Common myeloid progenitor, CD34-positive (primary cell): ENCODE measurements around the gene ATG4C.

Experiments
- CTCF ChIA-PET: fragments of 350-600 bp; sonication (Branson Sonifier 250); formaldehyde crosslinking; loops from one replicate; lab custom pipeline; 2021; ENCODE audit warnings: antibody characterized with exemption; lab: Charles Lee
- POLR2A ChIA-PET: fragments of 350-600 bp; sonication (Branson Sonifier 250); formaldehyde crosslinking; loops from one replicate; lab custom pipeline; 2021; ENCODE audit warnings: antibody characterized with exemption; lab: Charles Lee
- DNase-seq, 3 donors: peaks; one replicate each; pipeline versions ENCODE4 v3.0.0 to v3.0.0-alpha.2; 2013
- H3K27ac ChIP-seq, 2 experiments: 1 replicate in 1 of 2; 2 replicates in 1 of 2; pipeline ENCODE4 v1.7.0; 2013; ENCODE audit warnings: inconsistent platforms in 2 of 2, low read length in 2 of 2, mild to moderate bottlenecking in 2 of 2, low read depth in 1 of 2, moderate library complexity in 1 of 2; ENCODE audit not compliant: severe bottlenecking in 2 of 2, insufficient read depth in 1 of 2, poor library complexity in 1 of 2
- H3K27me3 ChIP-seq, 5 experiments: replicated peaks in 2 of 5; 1 replicate in 3 of 5; 2 replicates in 2 of 5; pipeline versions ENCODE4 v1.6.1 to v1.7.0; 2013; ENCODE audit warnings: low read length in 4 of 5, mild to moderate bottlenecking in 2 of 5, moderate library complexity in 2 of 5, inconsistent platforms in 1 of 5; ENCODE audit not compliant: insufficient read depth in 5 of 5, control insufficient read depth in 4 of 5
- H3K36me3 ChIP-seq, 4 experiments: 1 replicate in 2 of 4; 2 replicates in 2 of 4; pipeline versions ENCODE4 v1.6.1 to v1.7.0; 2013; ENCODE audit warnings: low read length in 3 of 4, control low read depth in 1 of 4, mild to moderate bottlenecking in 1 of 4; ENCODE audit not compliant: control insufficient read depth in 4 of 4, insufficient read depth in 4 of 4
- H3K4me1 ChIP-seq, 4 experiments: 1 replicate in 3 of 4; 2 replicates in 1 of 4; pipeline versions ENCODE4 v1.6.1 to v1.7.1; 2013; ENCODE audit warnings: low read length in 3 of 4, mild to moderate bottlenecking in 3 of 4, control low read depth in 1 of 4, inconsistent platforms in 1 of 4, moderate library complexity in 1 of 4; ENCODE audit not compliant: control insufficient read depth in 4 of 4, insufficient read depth in 4 of 4; ENCODE audit errors: control extremely low read depth in 1 of 4
- H3K4me3 ChIP-seq, 7 experiments: 1 replicate in 4 of 7; 2 replicates in 3 of 7; pipeline versions ENCODE4 v1.5.1 to v1.7.0; 2013; ENCODE audit warnings: mild to moderate bottlenecking in 7 of 7, low read length in 6 of 7, moderate library complexity in 6 of 7, inconsistent platforms in 2 of 7, low read depth in 2 of 7, control low read depth in 1 of 7; ENCODE audit not compliant: insufficient read depth in 4 of 7, control insufficient read depth in 1 of 7; ENCODE audit errors: extremely low read depth in 1 of 7
- H3K9me3 ChIP-seq, 5 experiments: 1 replicate in 4 of 5; 2 replicates in 1 of 5; pipeline versions ENCODE4 v1.6.1 to v1.7.1; 2013; ENCODE audit warnings: low read length in 4 of 5, mild to moderate bottlenecking in 2 of 5, inconsistent platforms in 1 of 5, low read depth in 1 of 5, moderate library complexity in 1 of 5; ENCODE audit not compliant: control insufficient read depth in 4 of 5, insufficient read depth in 2 of 5; ENCODE audit errors: control extremely low read depth in 1 of 5
- WGBS: methylation state at CpG from one replicate; pipeline ENCODE4 v1.1.5; 2013; ENCODE audit not compliant: insufficient coverage; 5-methylcytosine and 5-hydroxymethylcytosine counted together

Gene ATG4C

GRCh38 chr1:62875676-62876075 lies 91.7 kb downstream of the ATG4C start:
- ChIA-PET CTCF (no interaction called here), POLR2A (no interaction called here)
- H3K36me3 ChIP-seq = no peaks in the 10 kb centered on the region
- H3K27ac ChIP-seq = no peak overlapping the region
- H3K9me3 ChIP-seq = peaks cover 0 to 4% (median 2%) of the 10 kb centered on the region in 5 experiments
- no peaks in the 10 kb centered on the region for H3K4me1 ChIP-seq
- 100% methylated on average over 2 of the region's 3 CpGs for WGBS
- no peak for DNase-seq
- no peak overlapping the region for H3K4me3 ChIP-seq
- peaks cover 0 to 4% (median 0%) of the 10 kb centered on the region in 5 experiments for H3K27me3 ChIP-seq

GRCh38 chr1:62876535-62876934 lies 92.6 kb downstream of the ATG4C start:
- DNase-seq = no peak
- Histone ChIP-seq H3K4me3 (no peak overlapping the region), H3K27me3 (peaks cover 0 to 4% (median 0%) of the 10 kb centered on the region in 5 experiments), H3K4me1 (no peaks in the 10 kb centered on the region), H3K9me3 (peaks cover 0 to 4% (median 2%) of the 10 kb centered on the region in 5 experiments), H3K36me3 (no peaks in the 10 kb centered on the region), H3K27ac (no peak overlapping the region)
- 90% methylated on average over 1 of the region's 3 CpGs for WGBS
- CTCF ChIA-PET = interaction anchor here (1.2 kb wide), 1 partner anchor 31 kb away, joined by 4 read pairs; no protein-coding TSS in a partner anchor
- POLR2A ChIA-PET = no interaction called here

DNA sequence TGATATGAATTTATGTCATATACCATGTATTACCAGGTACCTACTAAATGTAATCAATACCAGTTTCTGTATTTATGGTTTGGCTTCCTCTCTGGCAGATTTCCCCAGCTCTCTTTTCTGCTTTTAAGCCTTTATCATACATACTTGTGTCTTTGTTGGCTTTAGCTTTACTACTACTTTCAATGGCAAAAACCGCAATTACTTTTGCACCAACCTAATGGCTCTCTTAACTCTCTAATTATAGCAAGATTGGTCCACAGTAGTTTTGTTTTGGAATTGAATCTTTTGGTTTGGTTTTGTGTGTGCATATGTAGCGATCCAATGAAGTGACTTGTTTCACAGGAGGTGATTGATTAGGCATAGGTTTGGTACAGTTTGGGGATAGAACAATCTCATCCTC lies 93.6 kb downstream of the ATG4C start:
- Histone ChIP-seq H3K27ac (no peak overlapping the region), H3K4me3 (no peak overlapping the region), H3K9me3 (peaks cover 0 to 4% (median 2%) of the 10 kb centered on the region in 5 experiments), H3K4me1 (no peaks in the 10 kb centered on the region), H3K27me3 (peaks cover 0 to 4% (median 0%) of the 10 kb centered on the region in 5 experiments), H3K36me3 (no peaks in the 10 kb centered on the region)
- no peak for DNase-seq
- no CpG with 5 or more reads among the region's 2 CpGs for WGBS
- CTCF ChIA-PET = no interaction called here
- POLR2A ChIA-PET = no interaction called here

DNA sequence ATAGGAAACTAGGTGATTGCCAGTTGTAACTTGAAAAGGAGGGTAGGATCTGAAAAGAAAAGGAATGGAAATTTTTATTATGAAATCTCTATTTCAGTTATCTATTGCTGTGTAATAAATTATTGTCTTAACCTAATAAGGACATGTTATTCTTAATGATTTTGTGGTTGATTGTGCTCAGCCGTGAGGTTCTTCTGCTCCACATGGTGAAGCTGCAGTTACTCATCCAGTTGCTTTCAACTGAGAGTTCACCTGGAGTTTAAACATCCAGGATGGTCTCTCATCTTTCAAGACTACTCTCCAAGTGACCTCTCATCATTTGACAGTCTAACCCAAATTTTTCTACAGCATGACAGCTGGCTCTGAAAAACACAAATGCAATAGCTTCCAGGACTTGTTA lies 96.0 kb downstream of the ATG4C start:
- H3K4me3 ChIP-seq = no peak overlapping the region
- WGBS = no CpG with 5 or more reads among the region's 1 CpG
- no peak overlapping the region for H3K27ac ChIP-seq
- no peak for DNase-seq
- ChIA-PET CTCF (no interaction called here), POLR2A (no interaction called here)
- peaks cover 0 to 4% (median 2%) of the 10 kb centered on the region in 5 experiments for H3K9me3 ChIP-seq
- H3K4me1 ChIP-seq = no peaks in the 10 kb centered on the region
- H3K27me3 ChIP-seq = peaks cover 0 to 2% (median 0%) of the 10 kb centered on the region in 5 experiments
- no peaks in the 10 kb centered on the region for H3K36me3 ChIP-seq

- ChIA-PET POLR2A (no interaction called here), CTCF (no interaction called here)
- Histone ChIP-seq H3K9me3 (peaks cover 0 to 4% (median 2%) of the 10 kb centered on the region in 5 experiments), H3K27me3 (peaks cover 0 to 3% (median 0%) of the 10 kb centered on the region in 5 experiments), H3K4me1 (no peaks in the 10 kb centered on the region), H3K27ac (no peak overlapping the region), H3K4me3 (no peak overlapping the region), H3K36me3 (no peaks in the 10 kb centered on the region)
- DNase-seq = no peak
- WGBS = 90% methylated on average over 6 of the region's 10 CpGs
Observed at GRCh38 chr1:62882201-62883104, 98.5 kb downstream of the ATG4C start.

DNA sequence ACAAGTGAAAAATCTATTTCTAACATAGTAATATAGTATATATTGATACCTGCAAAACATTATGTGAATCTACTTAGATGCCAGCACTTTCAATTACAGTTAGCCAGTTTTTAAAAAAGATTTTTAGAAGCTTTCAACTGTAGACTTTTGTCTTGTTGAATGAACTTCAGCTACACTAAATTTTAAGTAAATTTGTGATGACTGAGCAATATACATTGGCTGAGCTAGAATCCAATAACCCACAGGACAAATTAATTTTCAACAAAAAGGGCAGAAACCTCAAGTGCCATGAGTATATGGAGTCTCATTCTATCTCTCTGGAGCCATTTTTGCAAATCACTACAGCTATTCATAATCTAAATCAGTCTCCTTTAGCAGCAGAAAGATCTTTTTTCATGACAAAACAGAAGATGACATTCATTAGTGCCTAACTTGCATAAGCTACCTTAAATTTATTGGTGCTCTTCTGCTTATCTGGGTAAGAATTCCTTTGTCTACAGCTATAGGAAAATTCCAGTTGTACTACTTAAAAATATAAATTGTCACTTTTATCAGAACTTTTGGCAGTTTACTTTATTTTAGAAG lies 100.3 kb downstream of the ATG4C start:
- Histone ChIP-seq H3K4me3 (no peak overlapping the region), H3K4me1 (no peaks in the 10 kb centered on the region), H3K9me3 (peaks cover 0 to 4% (median 2%) of the 10 kb centered on the region in 5 experiments), H3K27me3 (peaks cover 0 to 3% (median 0%) of the 10 kb centered on the region in 5 experiments), H3K36me3 (no peaks in the 10 kb centered on the region), H3K27ac (no peak overlapping the region)
- CTCF ChIA-PET = interaction anchor here (0.8 to 0.9 kb wide), 2 partner anchors 21 to 32 kb away, joined by 3 read pairs; no protein-coding TSS in a partner anchor
- DNase-seq = no peak
- POLR2A ChIA-PET = interaction anchor here (0.7 kb wide), 1 partner anchor 1351 kb away, joined by 4 read pairs; no protein-coding TSS in a partner anchor
